MM.1S (cell line): ENCODE measurements around the gene FBXL4.

ENCODE experiments used
- CTCF ChIP-seq: fragments of 300-600 bp; sonication (generic); IDR thresholded peaks from 2 replicates; pipeline ENCODE4 v1.5.1; 2016; ENCODE audit warnings: antibody characterized with exemption, low read length, mixed read lengths
- EZH2 ChIP-seq: fragments of 300-600 bp; sonication (generic); optimal IDR thresholded peaks from 2 replicates; pipeline ENCODE3; 2017; ENCODE audit warnings: low read depth, mild to moderate bottlenecking, antibody characterized with exemption, low read length, mixed read lengths

GRCh38 chr6:98823428-98824161, 124.2 kb downstream of the FBXL4 start:
- TF ChIP-seq CTCF (no peak), EZH2 (no peak)
